Astrocyte of the spinal cord (primary cell): ENCODE results near the gene AASDH.

ENCODE experiments used
- DNase-seq: peaks from one replicate; pipeline ENCODE4 v3.0.0; 2011; ENCODE audit warnings: low read depth, low spot score
- H3K4me3 ChIP-seq: 2 replicates; pipeline ENCODE4 v1.5.1; 2011; ENCODE audit warnings: low read depth, mild to moderate bottlenecking, low read length, moderate library complexity
- CTCF ChIP-seq: IDR thresholded peaks from 2 replicates; pipeline ENCODE4 v1.5.1; 2012; ENCODE audit warnings: low read depth, mild to moderate bottlenecking, low read length, inconsistent platforms
- in situ Hi-C: cut with HindIII; loops from 2 replicates; pipeline ENCODE4 v1.10.0; 2017; ENCODE audit warnings: low sequenced_read_pairs

The AASDH gene

DNA sequence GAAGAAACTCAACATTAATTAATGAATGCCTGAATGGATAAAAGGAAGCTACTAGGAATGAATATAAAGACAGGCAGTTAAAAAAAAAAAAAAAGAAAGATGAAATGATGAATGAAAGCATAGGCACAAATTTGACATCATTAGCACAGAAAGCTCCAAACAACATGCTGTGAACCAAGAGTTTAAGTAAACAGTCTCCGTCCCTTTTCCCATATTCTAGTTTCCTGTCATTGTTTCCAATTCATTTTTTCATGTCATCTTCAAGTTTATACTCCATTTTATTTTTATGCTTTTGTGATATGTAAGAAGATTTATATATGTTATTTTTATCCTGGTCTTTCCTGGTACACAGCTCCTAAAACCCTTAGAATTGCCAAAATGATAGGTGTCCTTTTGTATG, 17.7 kb upstream of the AASDH start:
- H3K4me3 ChIP-seq, result no peak overlapping the region
- in situ Hi-C loops, result no loop called here
- DNase-seq, result no peak
- TF ChIP-seq CTCF, result no peak

GRCh38 chr4:56400560-56400959, 13.3 kb upstream of the AASDH start:
- H3K4me3 ChIP-seq, result no peak overlapping the region
- TF ChIP-seq CTCF, result no peak
- in situ Hi-C loops, result no loop called here
- no peak for DNase-seq

- TF ChIP-seq CTCF, result no peak
- DNase-seq, result no peak
- no peak overlapping the region for H3K4me3 ChIP-seq
- in situ Hi-C loops, result no loop called here
Measured at GRCh38 chr4:56391270-56391669, 4.0 kb upstream of the AASDH start.

GRCh38 chr4:56389558-56389957, 2.3 kb upstream of the AASDH start:
- TF ChIP-seq CTCF, result no peak
- H3K4me3 ChIP-seq, result no peak overlapping the region
- in situ Hi-C loops, result no loop called here
- DNase-seq, result no peak

DNA sequence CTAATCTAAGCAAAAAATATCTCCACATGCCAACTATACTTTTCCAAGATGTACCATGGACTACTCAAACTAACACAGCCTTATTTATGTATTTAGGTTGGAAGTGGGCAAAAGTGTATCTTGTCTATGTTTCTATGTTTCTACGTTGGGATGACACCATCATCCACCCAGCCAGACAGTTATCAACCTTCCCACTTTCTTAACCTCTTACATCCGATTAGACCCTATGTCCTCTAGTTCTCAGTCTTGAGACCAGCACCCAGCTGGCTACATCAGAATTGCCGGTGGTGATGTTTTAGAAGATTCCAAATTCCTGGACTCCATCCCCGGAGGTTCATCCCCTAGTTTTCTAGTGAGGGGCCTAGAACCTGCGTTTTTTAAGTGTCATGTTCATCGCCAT, 1.0 kb upstream of the AASDH start:
- in situ Hi-C loops, result no loop called here
- no peak for TF ChIP-seq CTCF
- peak overlapping the region; percentile 93 for H3K4me3 ChIP-seq
- DNase-seq, result no peak

DNA sequence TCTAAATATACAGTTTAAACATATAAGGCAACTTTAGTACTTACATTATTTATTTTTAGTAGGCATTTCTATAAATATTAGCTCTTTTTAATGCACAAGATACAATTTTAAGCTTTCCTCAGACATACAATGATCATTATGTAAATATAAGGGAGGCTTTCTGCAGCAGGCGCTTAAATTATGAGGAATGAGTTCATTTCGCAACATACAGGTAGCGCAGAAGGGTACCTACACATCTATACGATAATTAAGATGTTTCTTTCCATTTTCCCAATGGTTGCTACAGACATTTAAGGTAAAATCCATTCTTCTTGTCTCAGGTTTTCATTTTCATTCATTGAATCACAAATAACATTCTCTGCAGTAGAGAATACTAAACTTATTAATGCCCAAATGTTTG, 1.2 kb downstream of the AASDH start:
- H3K4me3 ChIP-seq, result peak overlapping the region; percentile 25
- TF ChIP-seq CTCF, result no peak
- no peak for DNase-seq
- in situ Hi-C loops, result no loop called here

DNA sequence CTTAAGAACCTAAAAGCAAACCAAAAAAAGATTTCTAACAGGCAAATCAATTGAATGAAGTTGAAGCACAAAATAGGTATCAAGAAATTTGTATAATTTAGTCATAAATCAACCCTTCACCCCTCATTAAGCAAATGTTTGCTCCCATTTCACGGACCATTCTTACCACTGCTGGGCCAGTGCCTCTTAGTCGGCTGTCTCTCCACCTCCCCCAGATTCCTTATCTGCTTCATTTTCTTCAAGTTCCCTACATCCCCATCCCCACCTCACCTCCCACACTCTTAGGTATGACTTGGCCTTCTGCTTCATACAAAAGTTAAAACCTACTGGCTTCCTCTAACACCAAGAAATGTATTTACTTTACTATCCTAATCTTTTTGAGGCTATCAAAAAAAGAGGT, 11.8 kb downstream of the AASDH start:
- no peak for DNase-seq
- no peak overlapping the region for H3K4me3 ChIP-seq
- no peak for TF ChIP-seq CTCF
- in situ Hi-C loops, result no loop called here
